Gastroesophageal sphincter (tissue), 3 donors: Measurements from ENCODE around the gene PTPRE.

Source experiments
- POLR2A ChIP-seq, 2 donors: fragments of 450-650 bp; IDR thresholded peaks; one replicate each; pipeline ENCODE4 v1.6.1; 2017; ENCODE audit warnings: antibody characterized with exemption in 2 of 2, mild to moderate bottlenecking in 2 of 2, moderate library complexity in 1 of 2
- TF ChIP-seq, protein P1 (sequence below), 4 experiments: fragments of 200-600 bp in 2 of 4; fragments of 450-650 bp in 2 of 4; sonication (generic) in 1 of 4; IDR thresholded peaks; one replicate each; pipeline ENCODE4 v1.5.1; 2017 to 2019; ENCODE audit warnings: antibody characterized with exemption in 4 of 4, mild to moderate bottlenecking in 2 of 4, moderate library complexity in 2 of 4

DNA sequence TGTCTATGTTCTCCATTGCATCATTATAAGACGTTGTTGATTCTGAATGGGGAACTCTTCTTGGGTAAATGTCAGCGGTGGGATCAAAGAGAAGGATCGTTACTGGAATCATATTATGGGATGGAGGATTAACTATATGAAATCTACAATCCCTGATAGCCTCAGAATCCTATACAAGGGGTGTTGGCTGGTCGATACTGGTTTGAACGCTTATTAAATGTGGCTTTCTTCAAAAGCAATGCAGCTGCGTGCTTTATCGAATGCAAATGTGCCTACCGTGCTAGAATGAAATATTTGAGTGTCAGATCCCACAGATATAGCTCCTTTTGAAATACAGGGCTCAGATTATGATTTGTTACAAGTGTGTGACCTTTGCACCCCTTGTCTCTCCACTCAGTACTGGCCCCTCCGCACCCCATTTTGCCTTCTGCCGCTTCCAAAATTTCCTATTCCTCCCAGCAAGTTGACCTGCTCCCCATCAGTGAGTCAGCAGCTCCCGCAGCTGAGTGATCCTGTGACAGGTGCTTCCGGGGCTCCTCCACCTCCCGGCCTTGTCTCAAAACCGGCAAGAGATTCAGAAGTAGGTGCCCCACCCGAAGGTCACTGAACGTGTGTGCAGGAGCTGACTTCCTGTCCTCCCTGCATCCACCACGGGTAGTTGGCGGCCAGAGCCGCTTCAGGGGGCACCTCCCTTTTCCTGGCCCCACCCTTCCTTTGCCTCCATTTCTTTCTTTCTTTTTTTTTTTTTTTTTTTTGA lies 76.6 kb downstream of the PTPRE start:
- TF ChIP-seq, protein P1, sequence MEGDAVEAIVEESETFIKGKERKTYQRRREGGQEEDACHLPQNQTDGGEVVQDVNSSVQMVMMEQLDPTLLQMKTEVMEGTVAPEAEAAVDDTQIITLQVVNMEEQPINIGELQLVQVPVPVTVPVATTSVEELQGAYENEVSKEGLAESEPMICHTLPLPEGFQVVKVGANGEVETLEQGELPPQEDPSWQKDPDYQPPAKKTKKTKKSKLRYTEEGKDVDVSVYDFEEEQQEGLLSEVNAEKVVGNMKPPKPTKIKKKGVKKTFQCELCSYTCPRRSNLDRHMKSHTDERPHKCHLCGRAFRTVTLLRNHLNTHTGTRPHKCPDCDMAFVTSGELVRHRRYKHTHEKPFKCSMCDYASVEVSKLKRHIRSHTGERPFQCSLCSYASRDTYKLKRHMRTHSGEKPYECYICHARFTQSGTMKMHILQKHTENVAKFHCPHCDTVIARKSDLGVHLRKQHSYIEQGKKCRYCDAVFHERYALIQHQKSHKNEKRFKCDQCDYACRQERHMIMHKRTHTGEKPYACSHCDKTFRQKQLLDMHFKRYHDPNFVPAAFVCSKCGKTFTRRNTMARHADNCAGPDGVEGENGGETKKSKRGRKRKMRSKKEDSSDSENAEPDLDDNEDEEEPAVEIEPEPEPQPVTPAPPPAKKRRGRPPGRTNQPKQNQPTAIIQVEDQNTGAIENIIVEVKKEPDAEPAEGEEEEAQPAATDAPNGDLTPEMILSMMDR (IDR thresholded peaks at IDR 0.05) = no peak
- TF ChIP-seq POLR2A (IDR thresholded peaks at IDR 0.05) = no peak
